SJSA1 (cell line): ENCODE results near the gene TMED7. TPM values are rescaled to one million over a fixed set of nuclear protein-coding genes. Genes with fewer than 3 reads are reported as not detected.

Experiments
- total RNA-seq: library from RNA; depleted of rRNA; stranded (reverse); fragments of >200 nt; shearing (Covaris generic); gene quantifications from 2 replicates; pipeline ENCODE4 v1.2.3, GENCODE V29; 2014; rRNA removed

TMED7 gene
- total RNA-seq, 1 experiment from 2014 or later: 246 TPM

Other genes with a start within 250 kb of the TMED7 start
- 16.0 and 20.5 TPM in 2 replicates for gene FEM1C, start 81.3 kb downstream of the TMED7 start, total RNA-seq
- 13.6 and 22.1 TPM in 2 replicates for gene TICAM2, start 23.6 kb downstream of the TMED7 start, total RNA-seq
- 6.8 TPM in 2 replicates for gene CDO1, start 190.6 kb upstream of the TMED7 start, total RNA-seq
- gene ATG12, start 215.5 kb upstream of the TMED7 start, total RNA-seq: 174 and 179 TPM in 2 replicates
- gene AP3S1, start 215.9 kb upstream of the TMED7 start, total RNA-seq: 140 and 316 TPM in 2 replicates